NT2/D1 (cell line): ENCODE results near the gene OR52E2.

Experiments used
- DNase-seq: peaks from one replicate; pipeline ENCODE4 v3.0.0-alpha.2; 2011; ENCODE audit warnings: low read depth, low spot score
- H3K27me3 ChIP-seq: 2 replicates; pipeline ENCODE4 v1.6.0; 2011; ENCODE audit warnings: mild to moderate bottlenecking; ENCODE audit not compliant: insufficient read length, insufficient read depth
- H3K36me3 ChIP-seq: 2 replicates; pipeline ENCODE4 v1.6.1; 2011; ENCODE audit warnings: mild to moderate bottlenecking, low read length, mixed read lengths; ENCODE audit not compliant: insufficient read depth, insufficient read length
- H3K4me1 ChIP-seq: 2 replicates; pipeline ENCODE4 v1.5.1; 2011; ENCODE audit not compliant: insufficient read depth, insufficient read length
- H3K4me3 ChIP-seq: 2 replicates; pipeline ENCODE4 v1.5.1; 2011; ENCODE audit warnings: low read depth; ENCODE audit not compliant: insufficient read length
- H3K9ac ChIP-seq: 2 replicates; pipeline ENCODE4 v1.6.0; 2011; ENCODE audit warnings: low read depth; ENCODE audit not compliant: insufficient read length
- H3K9me3 ChIP-seq: 2 replicates; pipeline ENCODE4 v1.5.1; 2011; ENCODE audit warnings: mild to moderate bottlenecking, low read length; ENCODE audit not compliant: insufficient read depth
- SUZ12 ChIP-seq: IDR thresholded peaks from 2 replicates; pipeline ENCODE4 v1.6.1; 2011; ENCODE audit not compliant: insufficient read length, insufficient read depth; ENCODE audit errors: extremely low read depth
- YY1 ChIP-seq: IDR thresholded peaks from 2 replicates; pipeline ENCODE4 v1.6.1; 2011; ENCODE audit not compliant: insufficient read length, insufficient read depth
- ZNF274 ChIP-seq: IDR thresholded peaks from 2 replicates; pipeline ENCODE4 v1.6.1; 2011; ENCODE audit warnings: mild to moderate bottlenecking, low read depth, low read length

OR52E2 gene

GRCh38 chr11:5059391-5059790 lies at the start of gene OR52E2:
Gene OR52E2 (minus strand): TSS chr11:5059627. CDS start chr11:5059627, 0 bp downstream.
- Histone ChIP-seq H3K9me3 (no peaks in the 10 kb centered on the region), H3K36me3 (no peaks in the 10 kb centered on the region), H3K4me1 (no peaks in the 10 kb centered on the region), H3K4me3 (no peak within 1 kb of the TSS), H3K9ac (no peak within 1 kb of the TSS), H3K27me3 (no peaks in the 10 kb centered on the region)
- TF ChIP-seq ZNF274 (no peak), SUZ12 (no peak), YY1 (no peak)
- no peak for DNase-seq

- TF ChIP-seq YY1 (no peak), SUZ12 (no peak), ZNF274 (no peak)
- H3K4me1 ChIP-seq: no peaks in the 10 kb centered on the region
These were observed 47.9 kb upstream of the OR52E2 start for GRCh38 chr11:5107285-5107684.

GRCh38 chr11:5103066-5103465 lies 43.6 kb upstream of the OR52E2 start:
- no peak for TF ChIP-seq ZNF274
- no peak for TF ChIP-seq YY1
- no peak for TF ChIP-seq SUZ12
- H3K9me3 ChIP-seq: no peaks in the 10 kb centered on the region
- no peak overlapping the region for H3K9ac ChIP-seq
- no peaks in the 10 kb centered on the region for H3K36me3 ChIP-seq
- H3K4me1 ChIP-seq: no peaks in the 10 kb centered on the region
- no peak for DNase-seq
- no peaks in the 10 kb centered on the region for H3K27me3 ChIP-seq
- H3K4me3 ChIP-seq: no peak overlapping the region

More at GRCh38 chr11:5107285-5107684, 47.9 kb upstream of the OR52E2 start:
- Histone ChIP-seq H3K36me3 (no peaks in the 10 kb centered on the region), H3K4me3 (no peak overlapping the region), H3K27me3 (no peaks in the 10 kb centered on the region), H3K9me3 (no peaks in the 10 kb centered on the region), H3K9ac (no peak overlapping the region)
- no peak for DNase-seq

GRCh38 chr11:5102246-5102645 lies 42.8 kb upstream of the OR52E2 start:
- Histone ChIP-seq H3K9ac (no peak overlapping the region), H3K4me1 (no peaks in the 10 kb centered on the region), H3K4me3 (no peak overlapping the region), H3K9me3 (no peaks in the 10 kb centered on the region), H3K27me3 (no peaks in the 10 kb centered on the region), H3K36me3 (no peaks in the 10 kb centered on the region)
- DNase-seq: no peak
- TF ChIP-seq YY1 (no peak), ZNF274 (no peak), SUZ12 (no peak)

GRCh38 chr11:5096011-5096410 lies 36.6 kb upstream of the OR52E2 start:
- Histone ChIP-seq H3K36me3 (no peaks in the 10 kb centered on the region), H3K27me3 (no peaks in the 10 kb centered on the region)
- no peak for DNase-seq

GRCh38 chr11:5092821-5093585 lies 33.6 kb upstream of the OR52E2 start:
- no peak for TF ChIP-seq ZNF274
- TF ChIP-seq SUZ12: no peak
- TF ChIP-seq YY1: no peak
- no peak for DNase-seq
- Histone ChIP-seq H3K4me3 (no peak overlapping the region), H3K9ac (no peak overlapping the region), H3K9me3 (no peaks in the 10 kb centered on the region), H3K27me3 (no peaks in the 10 kb centered on the region), H3K4me1 (no peaks in the 10 kb centered on the region), H3K36me3 (no peaks in the 10 kb centered on the region)

More at GRCh38 chr11:5096011-5096410, 36.6 kb upstream of the OR52E2 start:
- H3K4me3 ChIP-seq: no peak overlapping the region
- no peaks in the 10 kb centered on the region for H3K4me1 ChIP-seq
- TF ChIP-seq ZNF274: no peak
- no peak for TF ChIP-seq SUZ12
- no peak for TF ChIP-seq YY1
- no peak overlapping the region for H3K9ac ChIP-seq
- H3K9me3 ChIP-seq: no peaks in the 10 kb centered on the region

GRCh38 chr11:5090668-5091067 lies 31.2 kb upstream of the OR52E2 start:
- H3K9ac ChIP-seq: no peak overlapping the region
- H3K36me3 ChIP-seq: no peaks in the 10 kb centered on the region
- H3K9me3 ChIP-seq: no peaks in the 10 kb centered on the region
- H3K4me3 ChIP-seq: no peak overlapping the region
- H3K4me1 ChIP-seq: no peaks in the 10 kb centered on the region
- H3K27me3 ChIP-seq: no peaks in the 10 kb centered on the region
- TF ChIP-seq ZNF274 (no peak), YY1 (no peak), SUZ12 (no peak)
- DNase-seq: no peak
